ENCODE results near the gene CDHR1. TPM values are rescaled to one million over a fixed set of nuclear protein-coding genes. Genes with fewer than 3 reads are reported as not detected.

The CDHR1 gene
- polyA plus RNA-seq, 1 donor from 2014 or later: 1.9 TPM

- Histone ChIP-seq H2AFZ (ENCODE audit: low read depth, low read length) (no peak overlapping the region), H3K27me3 (ENCODE audit: insufficient read depth, low read depth, low read length) (no peaks in the 10 kb centered on the region), H3F3A (ENCODE audit: insufficient read depth, low read length, poor library complexity, severe bottlenecking) (no peaks in the 10 kb centered on the region), H3K27ac (ENCODE audit: low read length) (no peak overlapping the region), H3K36me3 (ENCODE audit: insufficient read depth, low read length) (no peaks in the 10 kb centered on the region), H3K9me2 (ENCODE audit: insufficient read depth, low read length) (no peaks in the 10 kb centered on the region), H3K4me2 (ENCODE audit: low read length) (no peak overlapping the region), H3K9me3 (ENCODE audit: low read length) (no peaks in the 10 kb centered on the region), H3K79me2 (replicated peaks; ENCODE audit: insufficient read depth, low read length) (no peaks in the 10 kb centered on the region), H3K9ac (ENCODE audit: low read length) (no peak overlapping the region), H4K20me1 (ENCODE audit: insufficient read depth) (no peaks in the 10 kb centered on the region), H3K4me3 (ENCODE audit: low read length) (no peak overlapping the region)
- no peak for TF ChIP-seq POLR2AphosphoS5 (IDR thresholded peaks at IDR 0.05)
- no peak for TF ChIP-seq RAD21 (conservative IDR thresholded peaks at IDR 0.05)
- TF ChIP-seq CTCF (IDR thresholded peaks at IDR 0.05; ENCODE audit: poor library complexity, severe bottlenecking): no peak
- no peak for TF ChIP-seq SMC3 (conservative IDR thresholded peaks at IDR 0.05; ENCODE audit: poor library complexity)
- no peak for TF ChIP-seq REST (IDR thresholded peaks at IDR 0.05; ENCODE audit: borderline replicate concordance)
- no peak for TF ChIP-seq TAF1 (IDR thresholded peaks at IDR 0.05; ENCODE audit: low read depth)
- no peak for TF ChIP-seq EZH2 (IDR thresholded peaks at IDR 0.05; ENCODE audit: borderline replicate concordance, insufficient read depth, low read length, poor library complexity, severe bottlenecking)
- TF ChIP-seq MXI1 (conservative IDR thresholded peaks at IDR 0.05; ENCODE audit: poor library complexity, severe bottlenecking): no peak
- no peak for TF ChIP-seq EP300 (conservative IDR thresholded peaks at IDR 0.05; ENCODE audit: poor library complexity, severe bottlenecking)
Measured at GRCh38 chr10:84213076-84213475, 18.7 kb downstream of the CDHR1 start.

- no peaks in the 10 kb centered on the region for H3K36me3 ChIP-seq (ENCODE audit: insufficient read depth, low read length)
- no peaks in the 10 kb centered on the region for H3K27me3 ChIP-seq (ENCODE audit: insufficient read depth, low read depth, low read length)
- no peaks in the 10 kb centered on the region for H3K9me2 ChIP-seq (ENCODE audit: insufficient read depth, low read length)
- H3K4me2 ChIP-seq (ENCODE audit: low read length): no peak overlapping the region
- no peaks in the 10 kb centered on the region for H3K79me2 ChIP-seq (replicated peaks; ENCODE audit: insufficient read depth, low read length)
- H3K27ac ChIP-seq (ENCODE audit: low read length): no peak overlapping the region
- TF ChIP-seq CTCF (IDR thresholded peaks at IDR 0.05; ENCODE audit: poor library complexity, severe bottlenecking) (no peak), EZH2 (IDR thresholded peaks at IDR 0.05; ENCODE audit: borderline replicate concordance, insufficient read depth, low read length, poor library complexity, severe bottlenecking) (no peak), TAF1 (IDR thresholded peaks at IDR 0.05; ENCODE audit: low read depth) (no peak), POLR2AphosphoS5 (IDR thresholded peaks at IDR 0.05) (no peak), MXI1 (conservative IDR thresholded peaks at IDR 0.05; ENCODE audit: poor library complexity, severe bottlenecking) (no peak), SMC3 (conservative IDR thresholded peaks at IDR 0.05; ENCODE audit: poor library complexity) (no peak), EP300 (conservative IDR thresholded peaks at IDR 0.05; ENCODE audit: poor library complexity, severe bottlenecking) (no peak), REST (IDR thresholded peaks at IDR 0.05; ENCODE audit: borderline replicate concordance) (no peak)
- H3K4me3 ChIP-seq (ENCODE audit: low read length): no peak overlapping the region
- no peaks in the 10 kb centered on the region for H4K20me1 ChIP-seq (ENCODE audit: insufficient read depth)
- H2AFZ ChIP-seq (ENCODE audit: low read depth, low read length): no peak overlapping the region
- H3K9ac ChIP-seq (ENCODE audit: low read length): no peak overlapping the region
- H3F3A ChIP-seq (ENCODE audit: insufficient read depth, low read length, poor library complexity, severe bottlenecking): no peaks in the 10 kb centered on the region
- H3K9me3 ChIP-seq (ENCODE audit: low read length): no peaks in the 10 kb centered on the region
Measured at GRCh38 chr10:84214046-84214572, 19.8 kb downstream of the CDHR1 start.
